Nephron progenitor cell (in vitro differentiated cells): Measurements from ENCODE around the gene GSTM2.
A peak's percentile ranks its signal among the peaks of the same experiment; 100 is the strongest.

Experiments
- DNase-seq: peaks from one replicate; pipeline ENCODE4 v3.0.0; 2021
- H3K27ac Mint-ChIP-seq: 2 replicates; pipeline ENCODE4 v1.8.0; 2021; ENCODE audit warnings: mild to moderate bottlenecking, moderate library complexity, mixed read lengths
- H3K27me3 Mint-ChIP-seq: 2 replicates; pipeline ENCODE4 v1.8.0; 2021; ENCODE audit warnings: mild to moderate bottlenecking, low read depth, mixed read lengths; ENCODE audit not compliant: poor library complexity
- H3K36me3 Mint-ChIP-seq: 2 replicates; pipeline ENCODE4 v1.8.0; 2021; ENCODE audit warnings: low read depth, mixed read lengths
- H3K4me1 Mint-ChIP-seq: 2 replicates; pipeline ENCODE4 v1.8.0; 2021; ENCODE audit warnings: mixed read lengths
- H3K4me3 Mint-ChIP-seq: 2 replicates; pipeline ENCODE4 v1.8.0; 2021; ENCODE audit warnings: mild to moderate bottlenecking, moderate library complexity, mixed read lengths
- H3K9me3 Mint-ChIP-seq: 2 replicates; pipeline ENCODE4 v1.8.0; 2021; ENCODE audit warnings: mild to moderate bottlenecking, moderate library complexity, mixed read lengths
- CTCF ChIP-seq: fragments of 200-600 bp; sonication (generic); IDR thresholded peaks from 2 replicates; pipeline ENCODE4 v1.5.0; 2021; ENCODE audit warnings: antibody characterized with exemption

Gene GSTM2

GRCh38 chr1:109642626-109643025 is 25.2 kb upstream of the GSTM2 start:
- no peak for TF ChIP-seq CTCF
- DNase-seq, result no peak
- Mint-ChIP-seq H3K27me3 (peaks cover 32% of the 10 kb centered on the region), H3K4me3 (no peak overlapping the region), H3K27ac (no peak overlapping the region), H3K4me1 (peaks cover 21% of the 10 kb centered on the region), H3K9me3 (peaks cover 23% of the 10 kb centered on the region), H3K36me3 (peaks cover 5% of the 10 kb centered on the region)

- TF ChIP-seq CTCF, result peak; percentile 88
- Mint-ChIP-seq H3K36me3 (peaks cover 5% of the 10 kb centered on the region), H3K9me3 (peaks cover 28% of the 10 kb centered on the region), H3K27me3 (peaks cover 32% of the 10 kb centered on the region), H3K4me1 (peaks cover 21% of the 10 kb centered on the region), H3K4me3 (no peak overlapping the region), H3K27ac (no peak overlapping the region)
- peak; percentile 96 for DNase-seq
These were observed 24.2 kb upstream of the GSTM2 start for GRCh38 chr1:109643385-109644230.

- no peak for TF ChIP-seq CTCF
- Mint-ChIP-seq H3K36me3 (peaks cover 5% of the 10 kb centered on the region), H3K27me3 (peaks cover 29% of the 10 kb centered on the region), H3K4me3 (no peak overlapping the region), H3K9me3 (peaks cover 32% of the 10 kb centered on the region), H3K27ac (no peak overlapping the region), H3K4me1 (peaks cover 21% of the 10 kb centered on the region)
- no peak for DNase-seq
These were observed 23.2 kb upstream of the GSTM2 start for GRCh38 chr1:109644670-109645069.

- Mint-ChIP-seq H3K27me3 (peaks cover 51% of the 10 kb centered on the region), H3K27ac (no peak overlapping the region), H3K9me3 (peaks cover 32% of the 10 kb centered on the region), H3K36me3 (peaks cover 5% of the 10 kb centered on the region), H3K4me1 (peaks cover 19% of the 10 kb centered on the region), H3K4me3 (no peak overlapping the region)
- no peak for TF ChIP-seq CTCF
- no peak for DNase-seq
These were observed 18.4 kb upstream of the GSTM2 start for GRCh38 chr1:109649491-109649914.

- DNase-seq, result no peak
- Mint-ChIP-seq H3K36me3 (peaks cover 5% of the 10 kb centered on the region), H3K27ac (no peak overlapping the region), H3K4me1 (peaks cover 24% of the 10 kb centered on the region), H3K27me3 (peaks cover 54% of the 10 kb centered on the region), H3K4me3 (no peak overlapping the region), H3K9me3 (peaks cover 24% of the 10 kb centered on the region)
- TF ChIP-seq CTCF, result no peak
These were observed 17.2 kb upstream of the GSTM2 start for GRCh38 chr1:109650609-109651008.

GRCh38 chr1:109652402-109652801 is 15.5 kb upstream of the GSTM2 start:
- peaks cover 11% of the 10 kb centered on the region for H3K9me3 Mint-ChIP-seq
- H3K4me1 Mint-ChIP-seq, result peaks cover 39% of the 10 kb centered on the region
- no peaks in the 10 kb centered on the region for H3K36me3 Mint-ChIP-seq
- DNase-seq, result no peak
- H3K4me3 Mint-ChIP-seq, result no peak overlapping the region
- peaks cover 49% of the 10 kb centered on the region for H3K27me3 Mint-ChIP-seq
- H3K27ac Mint-ChIP-seq, result no peak overlapping the region
- TF ChIP-seq CTCF, result no peak
